GM19043 (cell line): ENCODE measurements around the gene NAT14.

ENCODE experiments used
- ATAC-seq: cut with Tn5 transposase; IDR thresholded peaks from one replicate; pipeline ENCODE4 v1.9.1; 2021; ENCODE audit warnings: low read depth; ENCODE audit not compliant: unreplicated experiment

NAT14 gene

DNA sequence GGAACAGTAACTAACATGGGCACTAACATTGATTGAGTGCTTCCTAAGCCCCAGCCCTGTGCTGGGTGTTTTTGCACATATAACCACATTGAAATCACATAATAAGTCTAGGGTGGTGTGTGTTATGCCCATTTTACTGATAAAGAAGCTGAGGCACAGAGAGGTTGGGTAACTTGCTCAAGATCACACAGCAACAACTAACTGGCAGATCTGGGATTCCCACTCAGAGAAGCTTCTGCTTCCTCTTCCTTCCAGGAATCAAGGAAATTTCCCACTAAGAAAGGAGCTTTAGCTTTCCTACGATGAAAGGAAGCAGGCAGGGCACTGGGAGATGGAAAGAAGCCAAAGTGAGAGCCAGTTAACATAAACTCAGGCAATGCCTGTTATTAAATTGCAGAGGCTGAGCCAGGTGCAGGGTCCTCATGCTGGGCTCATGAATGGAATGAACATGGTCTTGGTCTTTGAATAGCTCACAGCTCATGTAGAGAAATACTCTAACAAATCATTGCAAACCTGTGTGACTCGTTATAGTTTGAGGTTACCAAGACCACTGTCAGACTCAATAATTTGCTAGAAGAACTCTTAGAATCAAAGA lies 13.4 kb downstream of the NAT14 start:
- ATAC-seq = no peak

DNA sequence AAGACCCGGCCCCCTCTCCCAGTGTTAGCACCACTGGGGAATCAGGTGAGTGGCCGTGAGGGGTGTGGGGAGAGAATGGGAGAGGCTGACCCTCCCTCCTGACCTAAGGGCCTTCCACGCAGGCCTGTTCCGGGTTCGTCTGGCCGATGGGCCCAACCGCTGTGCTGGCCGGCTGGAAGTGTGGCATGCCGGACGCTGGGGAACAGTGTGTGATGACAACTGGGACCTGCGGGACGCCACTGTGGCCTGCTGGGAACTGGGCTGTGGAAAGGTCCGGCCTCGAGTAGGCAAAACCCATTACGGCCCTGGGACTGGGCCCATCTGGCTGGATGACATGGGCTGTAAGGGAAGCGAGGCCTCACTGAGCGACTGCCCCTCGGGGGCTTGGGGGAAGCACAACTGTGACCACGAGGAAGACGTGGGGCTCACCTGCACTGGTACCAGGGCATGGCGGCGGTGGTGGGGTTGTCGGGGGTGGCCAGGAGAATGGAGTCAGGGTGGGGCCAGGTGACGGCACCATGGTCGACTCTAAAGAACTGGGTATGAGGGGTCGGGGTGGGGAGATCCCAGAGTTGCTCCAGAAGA lies 15.5 kb downstream of the NAT14 start:
- ATAC-seq = no peak

DNA sequence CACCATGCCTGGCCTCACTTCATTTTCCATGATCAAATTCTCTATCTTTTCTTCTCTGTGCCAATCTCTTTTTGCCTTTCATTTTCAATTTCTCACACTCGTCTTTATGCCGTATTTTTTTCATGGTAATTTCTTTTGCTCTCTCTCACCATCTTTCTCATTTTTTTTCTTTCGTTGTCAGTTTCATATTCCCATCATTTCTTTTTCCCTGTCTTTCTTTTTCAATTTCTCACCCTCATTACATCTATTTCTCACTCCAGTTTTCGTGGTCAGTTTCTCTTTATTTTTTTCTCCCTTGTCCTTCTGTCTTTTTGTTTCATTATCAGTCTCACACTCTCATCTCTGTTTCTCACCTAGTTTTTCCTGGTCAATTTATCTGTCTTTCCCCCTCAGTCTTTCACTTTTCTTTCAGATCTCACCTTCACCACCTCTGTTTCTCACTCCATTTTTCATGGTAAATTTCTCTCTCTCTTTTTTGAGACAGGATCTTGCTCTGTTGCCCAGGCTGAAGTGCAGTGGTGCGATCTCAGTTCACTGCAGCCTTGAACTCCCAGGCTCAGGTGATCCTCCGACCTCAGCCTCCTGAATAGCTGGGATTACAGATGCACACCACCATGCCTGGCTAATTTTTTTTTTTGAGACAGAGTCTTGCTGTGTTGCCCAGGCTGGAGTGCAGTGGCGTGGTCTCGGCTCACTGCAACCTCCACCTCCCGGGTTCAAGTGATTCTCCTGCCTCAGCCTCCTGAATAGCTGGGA lies 17.4 kb downstream of the NAT14 start:
- ATAC-seq = no peak

DNA sequence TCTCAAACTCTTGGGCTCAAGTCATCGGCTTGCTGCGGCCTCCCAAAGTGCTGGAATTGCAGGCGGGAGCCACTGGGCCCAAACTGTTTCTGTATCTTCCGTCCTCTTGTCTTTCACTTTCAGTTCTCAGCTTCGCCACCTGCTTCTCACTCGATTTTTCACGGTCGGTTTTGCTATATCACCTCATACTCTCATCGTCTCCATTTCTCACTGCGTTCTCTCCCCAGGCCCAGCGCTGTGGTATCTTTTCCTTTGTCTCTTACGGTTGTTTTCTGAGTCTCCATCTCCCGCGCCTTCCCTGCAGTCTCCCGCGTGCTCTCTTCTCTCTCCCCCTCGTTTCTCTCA lies 18.1 kb downstream of the NAT14 start:
- ATAC-seq = no peak

DNA sequence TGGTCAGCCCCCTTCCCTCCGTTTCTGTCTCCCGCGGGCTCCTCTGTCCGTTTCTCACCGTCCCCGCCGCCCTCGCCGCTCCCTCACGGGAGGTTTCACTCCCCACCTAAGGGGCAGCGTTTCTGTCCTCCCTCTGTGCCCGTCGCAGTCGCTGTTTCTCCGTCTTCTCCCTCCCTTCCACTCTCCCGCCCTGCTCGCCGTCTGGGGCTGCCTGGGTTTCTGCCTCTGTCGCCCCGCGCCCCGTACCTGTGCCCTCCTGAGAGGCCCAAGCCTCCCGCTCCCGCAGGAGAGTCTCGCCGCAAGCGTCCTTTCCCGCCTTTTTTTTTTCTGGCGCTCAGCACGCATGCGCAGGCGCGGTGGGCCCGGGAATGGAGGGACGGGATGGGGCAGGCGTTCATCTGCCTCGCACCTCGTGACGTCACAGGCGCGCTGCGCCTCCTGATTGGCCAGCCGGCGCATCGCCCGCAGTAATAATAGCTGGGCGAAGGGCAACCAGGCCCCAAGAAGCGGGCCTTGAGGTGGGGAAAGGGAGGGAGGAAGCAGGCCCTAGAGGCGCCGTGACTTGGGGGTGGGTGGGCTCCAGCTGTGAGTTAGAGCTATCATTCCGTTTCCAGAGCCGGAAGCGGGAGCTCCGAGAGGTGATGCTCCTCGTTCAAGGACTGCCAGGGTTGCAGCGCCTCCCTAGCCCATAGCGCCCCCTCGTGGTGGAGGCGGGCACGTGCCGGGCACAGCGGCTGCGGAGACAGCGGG lies 18.7 kb downstream of the NAT14 start:
- ATAC-seq = peak; percentile 81

DNA sequence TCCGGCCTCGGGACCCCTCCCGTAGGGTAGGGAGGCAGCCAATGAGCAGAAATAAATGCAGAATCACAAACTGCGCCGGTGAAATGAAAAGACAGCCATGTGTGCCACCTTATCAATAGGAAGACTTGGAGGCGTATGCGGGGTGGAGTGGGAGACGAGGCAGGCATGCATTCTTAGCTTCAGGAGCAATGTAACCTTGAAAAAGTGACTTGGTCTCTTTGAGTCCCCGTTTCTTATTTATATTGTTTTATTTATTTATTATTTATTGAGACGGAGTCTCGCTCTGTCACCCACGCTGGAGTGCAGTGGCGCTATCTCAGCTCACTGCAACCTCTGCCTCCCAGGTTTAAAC lies 19.2 kb downstream of the NAT14 start:
- ATAC-seq = no peak

DNA sequence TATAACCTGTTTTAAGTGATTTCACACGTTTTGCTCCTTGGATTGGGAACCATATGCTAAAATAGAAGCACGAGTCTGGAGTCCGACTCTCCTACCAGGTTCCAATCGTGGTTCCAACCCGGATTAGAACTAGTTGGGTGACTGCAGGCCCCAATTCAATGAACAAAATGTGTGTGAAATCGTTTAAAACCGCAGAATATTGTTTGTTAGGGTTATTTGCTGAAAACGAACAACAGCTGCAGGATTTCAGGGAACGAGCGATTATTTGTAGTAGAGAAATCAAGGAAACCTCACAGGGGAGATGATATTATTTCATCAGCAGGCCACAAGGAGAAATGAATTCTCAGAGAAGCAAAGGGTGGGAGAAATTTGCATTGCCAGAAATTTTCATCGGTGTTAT lies 20.0 kb downstream of the NAT14 start:
- ATAC-seq = no peak

DNA sequence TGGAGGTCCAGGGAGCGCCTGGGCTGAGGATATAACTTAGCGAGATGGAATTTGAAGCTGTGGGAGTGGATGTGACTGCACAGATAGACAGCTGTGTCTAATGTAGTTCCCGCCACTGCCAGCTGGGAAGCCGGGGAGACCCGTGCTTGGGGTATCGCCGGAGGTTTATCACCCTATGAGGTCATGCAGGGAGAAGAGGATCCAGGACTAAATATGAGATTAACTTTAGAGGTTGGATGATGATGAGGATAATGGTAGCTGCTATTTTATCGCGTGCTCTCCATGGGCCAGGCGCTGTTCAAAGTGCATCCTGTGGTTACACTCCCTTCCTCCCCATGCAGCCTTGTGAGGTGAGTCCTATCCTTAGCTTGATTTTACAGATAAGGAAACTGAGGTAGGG lies 23.1 kb downstream of the NAT14 start:
- no peak for ATAC-seq

DNA sequence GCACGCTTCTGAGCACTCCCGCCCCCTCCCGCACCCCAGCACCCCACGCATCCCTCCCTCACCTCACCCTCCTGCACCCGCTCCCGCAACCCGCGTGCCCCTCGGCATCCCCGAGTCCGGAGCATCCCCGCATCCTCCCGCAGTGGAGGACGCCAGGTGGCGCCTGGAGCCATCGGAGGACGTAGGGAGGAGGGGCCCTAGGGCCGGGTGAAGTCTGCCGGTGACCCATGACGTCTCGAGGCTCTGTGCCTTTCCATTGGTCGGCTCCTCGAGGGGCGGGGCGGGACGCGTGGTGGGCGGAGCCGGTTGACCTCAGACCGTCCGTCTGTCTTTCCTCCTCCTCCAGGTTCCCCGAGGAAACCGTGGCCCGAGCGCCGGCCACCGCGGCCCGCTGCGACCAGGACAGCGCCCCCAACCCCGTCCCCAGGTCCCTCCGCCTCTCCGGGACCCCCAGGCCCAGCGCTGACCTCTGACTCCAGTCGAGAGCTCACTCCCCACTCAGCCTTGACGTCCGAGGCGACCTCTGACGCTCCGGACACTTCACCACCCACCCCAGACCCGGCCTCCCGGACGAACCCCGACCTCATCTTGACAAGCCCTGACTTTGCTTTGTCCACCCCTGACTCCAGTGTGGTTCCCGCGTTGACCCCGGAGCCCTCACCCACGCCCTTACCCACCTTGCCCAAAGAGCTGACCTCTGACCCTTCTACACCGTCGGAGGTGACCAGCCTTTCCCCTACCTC lies 32.1 kb downstream of the NAT14 start:
- ATAC-seq = peak; percentile 98

DNA sequence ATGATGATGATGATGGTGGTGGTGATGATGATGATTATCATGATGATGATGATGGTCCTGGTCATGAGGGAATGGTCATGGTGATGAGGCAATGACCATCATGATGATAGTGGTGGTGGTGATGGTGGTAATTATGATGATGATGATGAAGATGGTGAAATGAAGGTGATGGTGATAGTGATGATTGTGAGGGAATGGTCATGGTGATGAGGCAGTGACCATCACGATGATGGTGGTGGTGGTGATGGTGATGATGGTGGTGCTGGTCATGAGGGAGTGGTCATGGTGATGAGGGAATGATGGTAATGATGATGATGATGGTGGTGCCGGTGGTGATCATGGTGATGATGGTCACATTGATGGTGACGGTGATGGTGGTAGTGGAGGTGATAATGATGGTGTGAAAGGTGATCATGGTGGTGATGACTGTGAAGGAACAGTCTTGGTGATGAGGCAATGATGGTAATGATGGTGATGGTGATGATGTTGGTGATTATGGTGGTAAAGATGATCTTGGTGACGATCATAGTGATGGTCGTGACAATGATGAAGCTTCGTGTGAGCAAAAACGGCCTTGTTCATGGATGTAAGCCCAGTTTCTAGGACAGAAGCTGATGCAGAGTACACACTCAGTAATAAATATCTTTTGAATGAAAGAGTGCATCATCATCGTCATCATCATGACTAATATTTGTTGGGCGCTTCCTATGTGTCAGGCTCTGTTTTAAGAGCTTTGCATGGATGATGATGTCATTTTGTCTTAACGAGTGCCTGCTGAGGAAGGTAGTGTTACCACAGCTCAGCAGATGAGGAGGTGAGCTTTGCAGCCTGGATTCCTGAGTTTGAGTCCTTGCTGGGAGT lies 34.7 kb downstream of the NAT14 start:
- ATAC-seq = no peak

DNA sequence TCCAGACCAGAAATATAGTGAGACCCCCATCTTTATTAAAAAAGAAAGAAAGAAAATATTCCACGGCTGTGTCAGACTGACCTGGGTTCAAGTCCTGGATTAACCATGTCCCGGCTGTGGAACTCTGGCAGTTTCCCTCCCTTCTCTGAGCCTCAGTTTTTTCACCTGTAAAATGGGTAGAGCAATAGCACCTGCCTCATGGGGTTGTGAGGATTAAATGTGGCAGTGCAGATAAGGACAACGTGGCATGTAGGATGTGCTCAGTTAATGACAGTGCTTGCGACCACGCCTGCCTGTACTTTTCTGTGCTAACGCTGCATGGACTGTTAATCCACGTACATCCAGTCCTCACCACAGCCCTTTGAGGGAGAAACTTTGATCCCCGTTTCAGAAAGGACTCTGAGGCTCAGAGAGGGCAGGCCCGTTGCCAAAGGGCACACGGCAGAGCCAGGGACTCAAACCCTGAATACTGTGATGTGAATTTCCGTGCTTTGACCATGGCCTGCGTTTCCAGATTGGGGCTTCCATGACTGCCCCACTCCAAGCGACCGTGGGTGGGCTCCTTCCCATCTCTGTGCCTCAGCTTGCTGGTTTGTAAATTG lies 35.8 kb downstream of the NAT14 start:
- ATAC-seq = no peak

DNA sequence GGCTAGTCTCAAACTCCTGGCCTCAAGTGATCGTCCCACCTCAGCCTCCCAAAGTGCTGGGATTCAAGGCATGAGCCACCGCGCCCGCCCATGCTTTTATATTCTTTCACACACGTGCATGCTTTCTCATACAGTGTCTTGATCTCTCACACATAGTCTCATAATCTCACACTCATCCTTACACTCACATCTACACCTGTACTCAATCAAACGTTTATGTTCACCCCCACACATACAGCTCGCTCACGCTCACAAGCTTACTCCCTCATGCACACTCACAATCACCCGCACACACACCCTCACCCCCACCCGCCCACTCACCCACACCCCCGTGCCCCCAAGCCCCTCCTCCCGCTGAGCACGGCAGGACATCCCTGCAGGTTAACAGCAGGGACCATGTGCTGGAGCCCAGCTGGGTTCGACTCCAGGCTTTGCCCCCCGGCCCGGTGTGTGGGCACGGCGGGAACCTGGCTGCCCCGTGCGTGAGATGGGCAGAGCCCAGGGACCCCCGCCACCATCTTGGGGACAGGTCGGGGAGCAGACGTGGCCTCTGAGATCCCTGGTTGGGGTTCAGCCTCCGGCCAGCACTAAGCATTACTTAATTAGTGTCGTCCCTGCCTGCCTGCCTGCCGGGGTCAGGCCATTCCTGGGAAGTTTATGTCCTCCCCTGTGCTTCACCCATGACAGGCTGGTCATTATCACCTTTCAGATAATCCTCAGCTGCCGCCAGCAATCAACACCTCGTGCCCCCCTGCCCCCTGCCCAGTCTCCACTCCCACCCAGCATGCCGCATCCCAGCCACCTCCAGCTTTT lies 40.5 kb downstream of the NAT14 start:
- no peak for ATAC-seq

DNA sequence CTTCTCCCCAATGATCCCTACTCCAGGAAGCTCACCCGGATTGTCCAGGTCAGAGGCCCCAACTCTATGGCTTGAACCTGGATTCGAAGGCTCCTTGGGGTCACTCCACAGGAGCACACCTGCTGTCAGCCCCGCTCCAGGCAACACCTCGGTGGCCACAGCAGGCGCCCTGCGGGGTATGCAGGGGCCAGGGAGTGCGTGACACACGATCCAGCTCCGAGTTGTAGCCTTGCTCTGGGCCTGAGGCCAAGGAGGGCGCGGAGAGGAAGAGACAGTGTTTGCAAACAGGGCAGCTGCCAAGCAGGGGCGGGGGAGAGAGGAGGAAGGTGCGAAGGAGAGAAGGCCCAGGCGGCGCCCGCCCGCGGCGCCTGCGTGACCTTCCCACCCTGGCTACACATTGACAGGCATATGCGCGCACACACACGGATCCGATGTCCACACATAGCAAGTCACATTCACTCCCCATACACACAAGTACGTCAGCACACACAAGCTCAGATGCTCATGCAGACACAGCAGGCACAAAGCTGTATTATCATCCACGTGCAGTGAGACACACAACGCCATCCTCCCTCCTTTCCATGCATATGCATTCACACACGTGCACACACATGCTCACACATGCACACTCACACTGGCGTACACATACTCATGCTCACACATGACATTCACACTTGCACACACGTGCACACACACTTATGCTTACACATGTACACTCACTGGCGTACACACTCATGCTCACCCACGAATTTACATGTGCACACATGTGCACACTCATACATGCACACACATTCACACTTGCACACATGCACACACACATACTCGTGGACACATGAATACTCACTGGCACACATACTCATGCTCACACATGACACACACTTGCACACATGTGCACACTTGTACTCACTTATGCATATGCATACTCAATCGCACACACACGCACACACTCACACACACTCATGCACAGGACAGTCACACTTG lies 41.5 kb downstream of the NAT14 start:
- no peak for ATAC-seq

DNA sequence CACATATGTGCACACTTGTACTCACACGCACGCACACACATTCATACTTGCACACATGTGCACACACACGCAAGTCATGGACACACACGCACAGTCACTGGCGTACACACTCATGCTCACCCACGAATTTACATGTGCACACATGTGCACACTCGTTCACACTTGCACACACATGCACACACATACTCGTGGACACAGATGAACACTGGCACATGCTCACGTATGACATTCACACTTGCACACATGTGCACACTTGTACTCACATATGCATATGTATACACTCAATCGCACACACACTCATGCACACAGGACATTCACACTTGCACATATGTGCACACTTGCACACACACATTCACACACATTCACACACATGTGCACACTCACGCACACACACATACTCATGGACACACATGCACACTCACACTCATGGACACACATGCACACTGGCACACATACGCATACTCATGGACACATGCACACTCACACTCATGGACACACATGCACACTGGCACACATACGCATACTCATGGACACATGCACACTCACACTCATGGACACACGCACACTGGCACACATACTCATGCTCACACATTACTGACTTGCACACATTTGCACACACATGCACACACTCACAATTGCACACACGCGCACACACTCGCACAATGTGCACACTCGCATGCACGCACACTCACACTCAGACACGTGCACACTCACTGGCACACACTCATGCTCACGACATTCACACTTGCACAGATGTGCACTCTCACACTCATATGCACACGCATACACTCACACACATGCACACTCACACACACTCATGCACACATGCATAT lies 42.4 kb downstream of the NAT14 start:
- no peak for ATAC-seq

DNA sequence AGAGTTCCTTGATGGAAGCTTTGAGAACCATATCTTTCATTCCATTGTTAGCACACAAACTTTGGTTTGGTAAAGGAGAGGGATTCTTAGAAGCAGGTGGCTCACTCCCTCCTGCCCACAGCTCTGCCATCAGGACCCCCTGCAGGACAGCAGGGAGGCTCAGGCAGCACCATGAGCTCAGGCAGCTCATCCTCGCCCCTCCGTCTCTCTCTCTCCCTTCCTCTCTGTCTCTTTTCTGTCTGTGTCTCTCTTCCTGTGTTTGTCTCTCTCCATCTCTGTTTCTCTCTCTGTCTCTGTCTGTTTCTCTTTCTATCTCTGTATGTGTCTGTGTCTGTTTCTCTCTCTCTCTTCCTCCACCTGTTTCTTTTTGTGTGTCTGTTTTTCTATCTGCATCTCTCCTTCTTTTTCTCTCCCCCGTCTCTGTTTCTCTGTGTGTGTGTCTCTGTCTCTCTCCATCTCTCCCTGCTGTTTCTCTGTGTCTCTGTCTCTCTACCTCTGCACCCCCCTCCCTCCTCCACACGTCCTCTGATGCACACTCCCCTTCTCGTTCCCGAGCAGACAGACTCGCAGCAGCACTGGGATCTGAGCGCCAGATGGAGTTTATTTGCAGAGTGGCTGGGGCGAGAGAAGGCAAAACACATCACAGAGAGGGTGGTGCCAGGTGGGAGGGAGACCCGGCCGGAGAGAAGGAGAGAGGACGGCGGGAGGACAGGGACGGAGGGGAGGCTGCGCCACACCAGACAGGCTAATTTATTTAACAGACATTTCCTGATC lies 43.2 kb downstream of the NAT14 start:
- no peak for ATAC-seq

DNA sequence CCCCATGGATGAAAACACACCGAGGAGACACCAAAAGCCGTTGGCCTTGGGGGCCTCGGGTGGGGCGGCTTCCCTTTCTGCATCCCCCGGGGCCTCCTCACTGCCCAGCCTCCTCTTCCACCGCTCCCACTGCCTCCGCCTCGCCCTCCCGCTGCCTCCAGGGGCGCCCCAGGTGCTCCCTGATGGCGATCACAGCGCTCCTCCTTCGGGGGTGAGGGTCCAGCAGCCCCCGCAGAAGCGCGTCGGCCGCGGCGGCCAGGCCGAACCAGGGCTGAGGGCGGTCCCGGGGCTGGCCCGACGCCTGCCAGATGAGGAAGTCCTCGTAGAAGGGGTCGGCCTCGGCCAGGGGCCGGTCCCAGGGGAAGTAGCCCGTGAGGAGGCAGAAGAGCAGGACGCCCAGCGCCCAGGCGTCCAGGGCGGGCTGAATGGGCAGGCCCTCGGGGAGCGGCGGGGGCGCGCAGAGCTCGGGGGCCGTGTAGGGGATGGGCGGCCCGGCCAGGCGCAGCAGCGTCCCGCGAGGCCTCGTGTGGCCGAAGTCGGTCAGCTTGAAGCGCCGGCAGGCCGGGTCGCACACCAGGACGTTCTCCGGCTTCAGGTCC lies 44.7 kb downstream of the NAT14 start:
- no peak for ATAC-seq
